OCI-LY3 (cell line): ENCODE measurements around the gene STARD5.

ENCODE experiments used
- H2AFZ ChIP-seq: fragments of 200-600, 300-600 bp; shearing (Covaris generic); 2 replicates; pipeline ENCODE4 v1.6.0; 2014; ENCODE audit warnings: antibody characterized with exemption, low read depth, low read length
- H3K27ac ChIP-seq: fragments of 200-600, 300-600 bp; sonication (generic); 2 replicates; pipeline ENCODE4 v1.5.1; 2014; ENCODE audit warnings: mild to moderate bottlenecking, low read length, moderate library complexity, mixed read lengths
- H3K27me3 ChIP-seq: fragments of 200-600, 300-600 bp; sonication (generic); 2 replicates; pipeline ENCODE4 v1.6.1; 2014; ENCODE audit warnings: low read depth, low read length, mixed read lengths
- H3K36me3 ChIP-seq: fragments of 200-600, 300-600 bp; sonication (generic); replicated peaks from 2 replicates; pipeline ENCODE3; 2014; ENCODE audit warnings: low read depth, low read length, mixed read lengths
- H3K4me1 ChIP-seq: fragments of 300-600, 200-600 bp; sonication (generic); 2 replicates; pipeline ENCODE4 v1.6.1; 2014; ENCODE audit warnings: low read length, mixed read lengths
- H3K4me2 ChIP-seq: fragments of 200-600, 300-600 bp; sonication (generic); 2 replicates; pipeline ENCODE4 v1.6.1; 2014; ENCODE audit warnings: low read length, mixed read lengths
- H3K4me3 ChIP-seq: fragments of 300-600, 200-600 bp; sonication (generic); 2 replicates; pipeline ENCODE4 v1.5.1; 2014; ENCODE audit warnings: antibody characterized with exemption, mild to moderate bottlenecking, low read length, moderate library complexity
- H3K79me2 ChIP-seq: fragments of 300-600, 200-600 bp; shearing (Covaris generic); 2 replicates; pipeline ENCODE4 v1.6.1; 2014; ENCODE audit warnings: mild to moderate bottlenecking, low read length, mixed read lengths
- H3K9ac ChIP-seq: fragments of 300-600, 200-600 bp; shearing (Covaris generic); 2 replicates; pipeline ENCODE4 v1.6.0; 2014; ENCODE audit warnings: mild to moderate bottlenecking, low read length, moderate library complexity
- H3K9me3 ChIP-seq: fragments of 200-600, 300-600 bp; shearing (Covaris generic); 2 replicates; pipeline ENCODE4 v1.6.1; 2014; ENCODE audit warnings: low read length, mixed read lengths; ENCODE audit not compliant: insufficient read depth
- H4K20me1 ChIP-seq: fragments of 200-600, 300-600 bp; sonication (generic); 2 replicates; pipeline ENCODE4 v1.6.1; 2016; ENCODE audit warnings: low read length, mixed read lengths; ENCODE audit not compliant: insufficient read depth
- EZH2phosphoT487 ChIP-seq: fragments of 200-600 bp; shearing (Covaris generic); IDR thresholded peaks from 2 replicates; pipeline ENCODE4 v1.6.1; 2018; ENCODE audit warnings: antibody characterized with exemption, mixed run types, low read depth
- TF ChIP-seq, protein P1 (sequence below): fragments of 200-600, 300-600 bp; sonication (generic); IDR thresholded peaks from 2 replicates; pipeline ENCODE4 v1.5.1; 2014; ENCODE audit warnings: antibody characterized with exemption, low read length, low read depth

The STARD5 gene

DNA sequence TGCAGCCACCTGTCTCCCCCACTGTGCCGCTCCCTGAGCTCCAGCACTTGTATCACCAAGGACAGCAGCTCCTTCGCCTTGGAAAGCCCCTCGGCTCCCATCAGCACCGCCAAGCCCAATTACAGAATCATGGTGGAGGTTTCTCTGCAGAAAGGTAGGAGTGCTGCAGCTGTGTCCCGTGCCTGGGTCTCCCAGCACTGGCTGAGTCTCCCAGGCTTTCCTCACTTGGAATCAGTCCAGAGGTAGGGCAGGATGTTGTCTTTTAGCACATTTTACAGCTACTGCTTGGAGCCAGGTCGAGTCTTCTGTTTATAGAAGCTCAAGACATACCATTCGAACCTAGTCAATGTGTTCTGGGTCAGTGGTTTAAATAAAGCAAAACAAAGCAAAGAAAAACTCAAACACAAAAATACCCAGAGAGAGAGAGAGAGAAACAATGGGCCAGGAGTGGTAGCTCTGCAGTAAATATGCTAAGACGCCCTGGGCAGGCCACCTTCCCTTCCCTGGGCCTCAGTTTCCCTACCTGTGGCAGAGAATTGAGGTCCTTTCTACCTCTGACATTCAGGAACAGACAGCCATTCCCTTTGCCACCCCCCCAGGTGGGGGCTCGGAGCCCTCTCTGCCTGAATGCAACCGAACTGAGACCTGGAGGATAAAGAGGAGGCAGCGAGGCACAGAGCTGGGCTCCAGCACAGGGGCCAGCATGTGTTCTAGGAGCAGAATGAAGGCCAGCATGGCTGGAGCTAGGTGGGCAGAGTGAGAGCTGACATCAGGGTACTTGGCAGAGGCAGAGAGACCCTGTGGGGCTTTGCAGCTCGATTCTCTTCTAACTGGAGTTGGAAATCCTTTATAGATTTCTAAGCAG lies 44.1 kb downstream of the STARD5 start:
- H3K36me3 ChIP-seq = peaks cover 13% of the 10 kb centered on the region

DNA sequence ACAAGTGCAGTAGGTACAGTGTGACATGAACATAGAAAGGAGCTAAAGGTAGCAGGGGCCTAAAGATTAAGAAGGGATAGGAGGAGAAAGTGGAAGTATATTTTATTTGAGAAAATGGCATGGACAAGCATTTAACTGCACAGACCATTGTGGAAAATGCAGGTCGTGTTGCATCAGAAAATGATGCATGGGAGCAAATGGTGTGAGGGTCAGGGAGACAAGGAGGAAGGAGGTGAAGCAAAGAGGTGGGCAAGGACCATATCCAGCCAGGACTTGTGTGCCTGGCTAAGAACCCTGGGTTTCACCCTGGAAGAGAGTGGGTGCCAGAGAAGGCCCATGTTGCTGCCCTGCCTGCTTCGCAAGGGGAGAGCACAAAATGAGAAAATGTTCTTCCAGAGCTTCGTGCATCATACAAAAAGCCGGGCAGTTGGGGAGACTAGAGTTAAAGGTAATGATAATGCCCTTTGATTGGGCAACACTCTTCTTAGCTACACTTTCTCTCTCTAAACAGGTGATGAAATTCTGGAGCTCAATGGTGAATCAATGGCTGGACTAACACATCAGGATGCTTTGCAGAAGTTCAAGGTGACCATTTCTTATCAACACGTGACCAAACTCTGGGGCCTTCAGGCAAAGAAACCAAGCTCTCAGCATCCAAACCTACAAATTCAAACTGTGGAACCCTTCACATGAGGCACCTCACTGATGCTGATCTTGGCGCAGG lies 45.5 kb downstream of the STARD5 start:
- H3K9ac ChIP-seq = no peak overlapping the region

More for the DNA sequence above, 44.1 kb downstream of the STARD5 start:
- Histone ChIP-seq H3K4me3 (no peak overlapping the region), H3K4me2 (no peak overlapping the region), H4K20me1 (no peaks in the 10 kb centered on the region), H3K9ac (no peak overlapping the region), H3K79me2 (no peaks in the 10 kb centered on the region), H3K9me3 (peaks cover 16% of the 10 kb centered on the region), H3K27me3 (no peaks in the 10 kb centered on the region), H3K4me1 (peaks cover 16% of the 10 kb centered on the region), H2AFZ (no peak overlapping the region), H3K27ac (no peak overlapping the region)
- TF ChIP-seq EZH2phosphoT487 = no peak
- TF ChIP-seq, protein P1, sequence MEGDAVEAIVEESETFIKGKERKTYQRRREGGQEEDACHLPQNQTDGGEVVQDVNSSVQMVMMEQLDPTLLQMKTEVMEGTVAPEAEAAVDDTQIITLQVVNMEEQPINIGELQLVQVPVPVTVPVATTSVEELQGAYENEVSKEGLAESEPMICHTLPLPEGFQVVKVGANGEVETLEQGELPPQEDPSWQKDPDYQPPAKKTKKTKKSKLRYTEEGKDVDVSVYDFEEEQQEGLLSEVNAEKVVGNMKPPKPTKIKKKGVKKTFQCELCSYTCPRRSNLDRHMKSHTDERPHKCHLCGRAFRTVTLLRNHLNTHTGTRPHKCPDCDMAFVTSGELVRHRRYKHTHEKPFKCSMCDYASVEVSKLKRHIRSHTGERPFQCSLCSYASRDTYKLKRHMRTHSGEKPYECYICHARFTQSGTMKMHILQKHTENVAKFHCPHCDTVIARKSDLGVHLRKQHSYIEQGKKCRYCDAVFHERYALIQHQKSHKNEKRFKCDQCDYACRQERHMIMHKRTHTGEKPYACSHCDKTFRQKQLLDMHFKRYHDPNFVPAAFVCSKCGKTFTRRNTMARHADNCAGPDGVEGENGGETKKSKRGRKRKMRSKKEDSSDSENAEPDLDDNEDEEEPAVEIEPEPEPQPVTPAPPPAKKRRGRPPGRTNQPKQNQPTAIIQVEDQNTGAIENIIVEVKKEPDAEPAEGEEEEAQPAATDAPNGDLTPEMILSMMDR = no peak

DNA sequence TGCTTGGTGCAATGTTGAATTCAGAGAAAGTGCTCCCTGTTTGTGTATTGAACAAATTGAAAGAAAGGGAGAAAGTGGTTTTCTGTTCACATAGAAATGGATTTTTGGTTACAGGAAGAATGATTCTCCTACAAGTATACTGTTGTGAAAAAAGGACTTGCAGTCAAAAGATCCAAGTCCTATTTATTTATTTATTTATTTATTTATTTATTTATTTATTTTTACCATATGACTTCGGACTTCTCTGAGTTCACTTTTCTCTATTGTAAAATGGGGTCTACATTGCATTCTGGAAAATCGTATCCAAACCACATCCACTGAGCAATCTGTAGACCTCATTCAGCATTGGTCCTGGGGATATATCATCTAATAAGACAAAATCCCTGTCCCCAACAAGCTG lies 46.1 kb downstream of the STARD5 start:
- no peaks in the 10 kb centered on the region for H4K20me1 ChIP-seq
- H3K9me3 ChIP-seq = peaks cover 16% of the 10 kb centered on the region
- peaks cover 12% of the 10 kb centered on the region for H3K4me1 ChIP-seq
- H3K4me3 ChIP-seq = no peak overlapping the region
- no peak overlapping the region for H3K27ac ChIP-seq
- H3K27me3 ChIP-seq = no peaks in the 10 kb centered on the region
- H2AFZ ChIP-seq = no peak overlapping the region
- H3K4me2 ChIP-seq = no peak overlapping the region
- H3K36me3 ChIP-seq = peaks cover 13% of the 10 kb centered on the region
- no peak overlapping the region for H3K9ac ChIP-seq
- H3K79me2 ChIP-seq = no peaks in the 10 kb centered on the region
- TF ChIP-seq EZH2phosphoT487 = no peak
- TF ChIP-seq, protein P1 = no peak

More for the DNA sequence above, 45.5 kb downstream of the STARD5 start:
- Histone ChIP-seq H3K9me3 (peaks cover 16% of the 10 kb centered on the region), H3K79me2 (no peaks in the 10 kb centered on the region), H3K4me1 (peaks cover 12% of the 10 kb centered on the region), H3K27me3 (no peaks in the 10 kb centered on the region), H3K4me2 (no peak overlapping the region), H3K27ac (no peak overlapping the region), H3K36me3 (peaks cover 13% of the 10 kb centered on the region), H3K4me3 (no peak overlapping the region), H2AFZ (no peak overlapping the region), H4K20me1 (no peaks in the 10 kb centered on the region)
- no peak for TF ChIP-seq EZH2phosphoT487
- TF ChIP-seq, protein P1 = no peak

DNA sequence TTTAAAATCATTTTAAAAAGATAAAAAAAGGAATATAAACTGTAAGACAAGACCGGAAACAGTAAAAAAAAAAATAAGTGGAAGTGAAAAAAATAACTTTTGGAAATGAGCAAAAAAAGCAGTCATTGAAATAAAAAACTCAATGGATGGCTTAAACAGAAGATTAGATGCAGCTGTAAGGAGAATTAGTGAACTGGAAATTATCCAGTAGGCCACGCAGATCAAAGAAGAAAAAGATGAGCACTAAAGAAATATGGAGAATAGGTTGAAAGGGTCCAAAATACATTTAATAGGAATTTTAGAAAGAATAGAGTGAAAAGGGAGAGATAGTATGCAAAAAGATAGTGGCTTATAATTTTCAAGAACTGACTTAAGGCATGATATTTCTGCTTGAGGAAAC lies 47.0 kb downstream of the STARD5 start:
- H3K4me3 ChIP-seq = no peak overlapping the region
- peaks cover 12% of the 10 kb centered on the region for H3K4me1 ChIP-seq
- H3K79me2 ChIP-seq = no peaks in the 10 kb centered on the region
- H3K9ac ChIP-seq = no peak overlapping the region
- H3K27me3 ChIP-seq = no peaks in the 10 kb centered on the region
- peaks cover 16% of the 10 kb centered on the region for H3K9me3 ChIP-seq
- TF ChIP-seq EZH2phosphoT487 = no peak
- TF ChIP-seq, protein P1 = no peak
- H4K20me1 ChIP-seq = no peaks in the 10 kb centered on the region
- no peak overlapping the region for H2AFZ ChIP-seq
- H3K27ac ChIP-seq = no peak overlapping the region
- H3K36me3 ChIP-seq = peaks cover 13% of the 10 kb centered on the region
- no peak overlapping the region for H3K4me2 ChIP-seq
